Neuronal stem cell (in vitro differentiated cells): Measurements from ENCODE around the gene CAMK2N2.

Source experiments
- DNase-seq: peaks from one replicate; pipeline ENCODE4 v3.0.0-alpha.2; 2013; ENCODE audit warnings: low spot score
- H2AFZ ChIP-seq: one replicate; pipeline ENCODE4 v1.6.1; 2013; ENCODE audit warnings: mild to moderate bottlenecking, low read length, inconsistent platforms
- H2AK5ac ChIP-seq: 2 replicates; pipeline ENCODE4 v1.6.1; 2013; ENCODE audit warnings: low read depth, mild to moderate bottlenecking, inconsistent platforms, low read length, moderate library complexity, mixed read lengths
- H2BK120ac ChIP-seq: 2 replicates; pipeline ENCODE4 v1.6.1; 2013; ENCODE audit warnings: low read depth, mild to moderate bottlenecking, inconsistent platforms, low read length, moderate library complexity, mixed read lengths
- H2BK12ac ChIP-seq: one replicate; pipeline ENCODE4 v1.6.1; 2013; ENCODE audit warnings: low read length, inconsistent platforms
- H2BK15ac ChIP-seq: 2 replicates; pipeline ENCODE4 v1.6.1; 2013; ENCODE audit warnings: mild to moderate bottlenecking, low read length, inconsistent platforms, mixed read lengths
- H2BK5ac ChIP-seq: one replicate; pipeline ENCODE4 v1.6.1; 2013; ENCODE audit warnings: inconsistent platforms, mild to moderate bottlenecking, low read length, moderate library complexity
- H3K14ac ChIP-seq: one replicate; pipeline ENCODE4 v1.6.1; 2013; ENCODE audit warnings: low read length, inconsistent platforms
- H3K18ac ChIP-seq: 2 replicates; pipeline ENCODE4 v1.6.1; 2013; ENCODE audit warnings: low read length, inconsistent platforms
- H3K23ac ChIP-seq: 2 replicates; pipeline ENCODE4 v1.6.1; 2013; ENCODE audit warnings: low read depth, mild to moderate bottlenecking, mixed read lengths, low read length, inconsistent platforms; ENCODE audit not compliant: poor library complexity
- H3K27ac ChIP-seq: replicated peaks from 3 replicates; pipeline ENCODE4 v1.5.1; 2013; ENCODE audit warnings: low read length, inconsistent platforms
- H3K27me3 ChIP-seq, 3 experiments: 2 replicates each; pipeline ENCODE4 v1.6.1; 2013; ENCODE audit warnings: low read length in 3 of 3, mild to moderate bottlenecking in 2 of 3, inconsistent platforms in 1 of 3, low read depth in 1 of 3, mixed read lengths in 1 of 3, moderate library complexity in 1 of 3; ENCODE audit not compliant: control insufficient read depth in 3 of 3, insufficient read depth in 3 of 3
- H3K36me3 ChIP-seq, 2 donors: replicated peaks in 1 of 2; 2 replicates each; pipeline ENCODE4 v1.6.1; 2013; ENCODE audit warnings: low read length in 2 of 2; ENCODE audit not compliant: control insufficient read depth in 2 of 2, insufficient read depth in 2 of 2
- H3K4ac ChIP-seq: 2 replicates; pipeline ENCODE4 v1.6.1; 2013; ENCODE audit warnings: inconsistent platforms, mild to moderate bottlenecking, low read length, moderate library complexity
- H3K4me1 ChIP-seq, 2 donors: 1 replicate in 1 of 2; 2 replicates in 1 of 2; pipeline ENCODE4 v1.6.1; 2013; ENCODE audit warnings: low read length in 2 of 2, low read depth in 1 of 2; ENCODE audit not compliant: control insufficient read depth in 2 of 2, insufficient read depth in 1 of 2
- H3K4me2 ChIP-seq: one replicate; pipeline ENCODE4 v1.6.1; 2013; ENCODE audit warnings: mild to moderate bottlenecking, low read length, inconsistent platforms; ENCODE audit not compliant: insufficient read depth, poor library complexity, severe bottlenecking
- H3K4me3 ChIP-seq, 2 donors: 2 replicates each; pipeline ENCODE4 v1.5.1; 2013; ENCODE audit warnings: low read length in 2 of 2, mild to moderate bottlenecking in 2 of 2, inconsistent platforms in 1 of 2, moderate library complexity in 1 of 2
- H3K79me1 ChIP-seq: one replicate; pipeline ENCODE4 v1.6.1; 2013; ENCODE audit warnings: low read depth, mild to moderate bottlenecking, inconsistent platforms, low read length, moderate library complexity
- H3K9ac ChIP-seq: one replicate; pipeline ENCODE4 v1.6.1; 2013; ENCODE audit warnings: mild to moderate bottlenecking, low read depth, low read length, inconsistent platforms; ENCODE audit not compliant: poor library complexity
- H3K9me3 ChIP-seq, 2 donors: replicated peaks in 1 of 2; 2 replicates each; pipeline versions ENCODE3 to v1.6.1; 2013; ENCODE audit warnings: low read length in 2 of 2, mild to moderate bottlenecking in 2 of 2, inconsistent platforms in 1 of 2, low read depth in 1 of 2, mixed read lengths in 1 of 2, moderate library complexity in 1 of 2; ENCODE audit not compliant: control insufficient read depth in 2 of 2, insufficient read depth in 1 of 2
- H4K8ac ChIP-seq: one replicate; pipeline ENCODE4 v1.6.1; 2013; ENCODE audit warnings: low read depth, mild to moderate bottlenecking, inconsistent platforms, low read length, moderate library complexity
- H4K91ac ChIP-seq: one replicate; pipeline ENCODE4 v1.6.1; 2013; ENCODE audit warnings: low read length, low read depth, mild to moderate bottlenecking, inconsistent platforms; ENCODE audit not compliant: poor library complexity
- WGBS, 2 donors: extraction: QIAGEN DNeasy Blood & Tissue Kit; methylation state at CpG; one replicate each; pipeline ENCODE4 v1.1.7; 2013; ENCODE audit warnings: missing lambda C conversion rate in 2 of 2, mixed read lengths in 1 of 2; ENCODE audit not compliant: insufficient read length in 2 of 2, insufficient replicate concordance in 1 of 2; ENCODE audit errors: extremely low coverage in 2 of 2; 5-methylcytosine and 5-hydroxymethylcytosine counted together

Gene CAMK2N2

GRCh38 chr3:184249412-184250166 lies 11.8 kb downstream of the CAMK2N2 start, which contains the start of gene EEF1AKMT4:
Gene EEF1AKMT4, plus strand, starts transcription at chr3:184249672. Its CDS starts 23 bp downstream, at chr3:184249695.
- DNase-seq = peak; percentile 97
- peak within 1 kb of the TSS; percentile 93 for H3K9ac ChIP-seq
- H2BK5ac ChIP-seq = peak within 1 kb of the TSS; percentile 4
- H4K8ac ChIP-seq = no peak within 1 kb of the TSS
- WGBS, 2 donors = no CpG with 5 or more reads among the region's 54 CpGs
- no peak within 1 kb of the TSS for H3K14ac ChIP-seq
- no peak within 1 kb of the TSS for H3K4ac ChIP-seq
- H3K27me3 ChIP-seq = no peaks in the 10 kb centered on the region
- peak within 1 kb of the TSS; percentile 35 for H3K23ac ChIP-seq
- peak within 1 kb of the TSS; percentile 99 for H3K4me2 ChIP-seq
- H2BK120ac ChIP-seq = no peak within 1 kb of the TSS
- H2AFZ ChIP-seq = peak within 1 kb of the TSS; percentile 95
- H3K36me3 ChIP-seq = peaks cover 12% of the 10 kb centered on the region in 2 donors
- no peak within 1 kb of the TSS for H2BK12ac ChIP-seq
- no peak within 1 kb of the TSS for H2AK5ac ChIP-seq
- peak within 1 kb of the TSS; percentile 90 for H3K18ac ChIP-seq
- H3K4me1 ChIP-seq = peaks cover 0 to 5% of the 10 kb centered on the region in 2 donors
- no peak within 1 kb of the TSS for H2BK15ac ChIP-seq
- no peaks in the 10 kb centered on the region for H3K79me1 ChIP-seq
- H4K91ac ChIP-seq = no peak within 1 kb of the TSS
- H3K27ac ChIP-seq = peak within 1 kb of the TSS; percentile 35
- H3K9me3 ChIP-seq = peaks cover 0 to 1% of the 10 kb centered on the region in 2 donors
- peak within 1 kb of the TSS; percentile 82 to 92 for H3K4me3 ChIP-seq

GRCh38 chr3:184248454-184249411 lies 12.6 kb downstream of the CAMK2N2 start, which contains the start of gene ALG3:
Gene ALG3, minus strand, starts transcription at chr3:184248962. Its CDS starts 22 bp downstream, at chr3:184248940.
- no peak within 1 kb of the TSS for H4K8ac ChIP-seq
- peak within 1 kb of the TSS; percentile 90 for H3K18ac ChIP-seq
- no peak within 1 kb of the TSS for H2AK5ac ChIP-seq
- peaks cover 0 to 5% of the 10 kb centered on the region in 2 donors for H3K4me1 ChIP-seq
- peak within 1 kb of the TSS; percentile 4 for H2BK5ac ChIP-seq
- H2BK120ac ChIP-seq = no peak within 1 kb of the TSS
- H2AFZ ChIP-seq = peak within 1 kb of the TSS; percentile 95
- no peak within 1 kb of the TSS for H2BK12ac ChIP-seq
- H3K27ac ChIP-seq = peak within 1 kb of the TSS; percentile 35
- no peak within 1 kb of the TSS for H2BK15ac ChIP-seq
- no CpG with 5 or more reads among the region's 49 CpGs for WGBS, 2 donors
- H3K79me1 ChIP-seq = no peaks in the 10 kb centered on the region
- H3K23ac ChIP-seq = peak within 1 kb of the TSS; percentile 35
- H3K4ac ChIP-seq = no peak within 1 kb of the TSS
- peaks cover 0 to 1% of the 10 kb centered on the region in 2 donors for H3K9me3 ChIP-seq
- peak within 1 kb of the TSS; percentile 99 for H3K4me2 ChIP-seq
- DNase-seq = peak; percentile 90
- no peak within 1 kb of the TSS for H3K14ac ChIP-seq
- peak within 1 kb of the TSS; percentile 82 to 92 for H3K4me3 ChIP-seq
- peak within 1 kb of the TSS; percentile 93 for H3K9ac ChIP-seq
- H4K91ac ChIP-seq = no peak within 1 kb of the TSS
- peaks cover 16 to 20% of the 10 kb centered on the region in 2 donors for H3K36me3 ChIP-seq
- no peaks in the 10 kb centered on the region for H3K27me3 ChIP-seq

GRCh38 chr3:184242297-184242685 lies 19.1 kb downstream of the CAMK2N2 start:
- Histone ChIP-seq H3K27me3 (peaks cover 0 to 11% (median 0%) of the 10 kb centered on the region in 3 experiments), H3K27ac (no peak overlapping the region), H2BK15ac (no peak overlapping the region), H4K91ac (no peak overlapping the region), H3K36me3 (peaks cover 31 to 42% of the 10 kb centered on the region in 2 donors), H3K18ac (no peak overlapping the region), H3K4me3 (no peak overlapping the region), H3K4ac (no peak overlapping the region), H3K14ac (no peak overlapping the region), H2AK5ac (no peak overlapping the region), H3K4me2 (no peak overlapping the region), H3K9me3 (peaks cover 0 to 1% of the 10 kb centered on the region in 2 donors), H2BK120ac (no peak overlapping the region), H4K8ac (no peak overlapping the region), H2BK5ac (no peak overlapping the region), H3K4me1 (no peaks in the 10 kb centered on the region), H2AFZ (no peak overlapping the region), H3K9ac (no peak overlapping the region), H3K79me1 (peaks cover 5% of the 10 kb centered on the region), H2BK12ac (no peak overlapping the region), H3K23ac (no peak overlapping the region)
- WGBS, 2 donors = no CpG with 5 or more reads among the region's 5 CpGs
- DNase-seq = no peak
